H1 (cell line): ENCODE results near the gene ITGA11. TPM values are rescaled to one million over a fixed set of nuclear protein-coding genes. Genes with fewer than 3 reads are reported as not detected.

ENCODE experiments used
- BACH1 ChIP-seq: IDR thresholded peaks from 2 replicates; pipeline ENCODE4 v1.6.1; 2012; ENCODE audit warnings: low read length, improper control_type of control experiment
- CHD7 ChIP-seq: fragments of 300-600 bp; sonication (generic); IDR thresholded peaks from 2 replicates; pipeline ENCODE4 v1.7.1; 2012; ENCODE audit warnings: low read length, moderate library complexity, mild to moderate bottlenecking, inconsistent platforms; ENCODE audit not compliant: insufficient replicate concordance
- EGR1 ChIP-seq: IDR thresholded peaks from 2 replicates; pipeline ENCODE4 v1.6.1; 2011; ENCODE audit warnings: low read depth, low read length, borderline replicate concordance
- POLR2AphosphoS5 ChIP-seq: IDR thresholded peaks from 2 replicates; pipeline ENCODE4 v1.6.1; 2011; ENCODE audit warnings: low read depth, low read length
- polyA plus RNA-seq, 7 experiments: library from polyadenylated mRNA; depleted of rRNA in 3 of 7; stranded (reverse) in 5 of 7; unstranded in 2 of 7; fragments of >200 nt in 5 of 7; fragments of 200-250 nt in 2 of 7; gene quantifications; 1 replicate in 5 of 7; 2 replicates in 1 of 7; 4 replicates in 1 of 7; pipeline versions ENCODE4 v1.2.1 to v1.2.3, GENCODE V29; 2011 to 2013; ENCODE audit warnings: missing spikeins in 2 of 7, mixed read lengths in 2 of 7
- total RNA-seq: library from RNA; stranded (reverse); fragmentation: NEBNext Ultra II Directional; extraction: Animal tissue kit (Norgen Biotek cat#: 25700); gene quantifications from 2 replicates; pipeline ENCODE4 v1.2.1, GENCODE V29; 2021

Gene ITGA11
- total and polyA plus RNA-seq, 2 of the 8 experiments (the other 6 are each of a cell fraction or from before 2014, with no cell fraction given): 0.05 to 0.06 TPM

GRCh38 chr15:68344600-68344999, 87.4 kb downstream of the ITGA11 start (continued):
- TF ChIP-seq CHD7 (no peak), POLR2AphosphoS5 (no peak), BACH1 (no peak), EGR1 (no peak)
